HT-29 (cell line): Measurements from ENCODE around the gene ACSS2. TPM values are rescaled to one million over a fixed set of nuclear protein-coding genes. Genes with fewer than 3 reads are reported as not detected.

Source experiments
- DNase-seq: peaks from one replicate; pipeline ENCODE4 v3.0.0-alpha.2; 2015; ENCODE audit warnings: low spot score
- total RNA-seq: library from RNA; depleted of rRNA; stranded (reverse); fragments of >200 nt; shearing (Covaris generic); gene quantifications from 2 replicates; pipeline ENCODE4 v1.2.3, GENCODE V29; 2014

ACSS2 gene
- total RNA-seq, 1 experiment from 2014 or later, result 27.9 TPM

DNA sequence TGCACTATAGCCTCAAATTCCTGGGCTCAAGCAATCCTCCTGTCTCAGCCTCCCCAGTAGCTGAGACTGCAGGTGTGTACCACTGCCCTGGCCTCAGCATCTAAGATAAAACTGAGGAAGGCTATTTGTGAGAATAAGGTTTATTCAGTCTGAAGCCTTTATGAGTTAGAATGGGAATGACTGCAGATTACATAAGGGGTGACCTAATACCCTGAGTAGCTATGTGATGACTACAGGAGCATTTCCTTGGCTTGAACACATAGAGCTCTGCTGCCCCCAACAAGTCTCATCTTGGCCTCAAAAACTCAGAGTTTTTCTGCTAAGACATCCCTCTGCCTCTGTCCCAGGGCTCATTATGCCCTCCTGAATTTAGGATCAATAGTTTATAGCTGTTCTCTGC is 71.6 kb downstream of the ACSS2 start:
- DNase-seq, result no peak

DNA sequence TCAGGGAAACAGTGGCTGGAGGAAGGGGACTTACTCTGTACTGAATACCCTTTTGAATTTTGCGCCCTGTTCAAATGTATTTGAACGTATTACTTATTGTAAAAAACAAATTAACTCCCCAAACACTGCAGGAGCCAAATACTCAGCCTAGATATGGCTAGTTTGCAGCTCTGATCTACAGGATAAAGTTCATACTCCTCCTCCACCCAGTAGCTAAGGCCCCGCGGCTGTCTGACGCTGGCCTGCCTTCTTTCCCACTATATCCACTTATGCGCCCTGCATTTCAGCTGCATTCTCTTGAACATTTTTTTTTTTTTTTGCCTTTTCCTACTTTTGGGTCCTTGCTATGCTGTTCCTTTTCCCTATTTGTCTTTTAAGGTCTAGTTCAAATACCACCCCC is 72.7 kb downstream of the ACSS2 start:
- DNase-seq, result no peak

DNA sequence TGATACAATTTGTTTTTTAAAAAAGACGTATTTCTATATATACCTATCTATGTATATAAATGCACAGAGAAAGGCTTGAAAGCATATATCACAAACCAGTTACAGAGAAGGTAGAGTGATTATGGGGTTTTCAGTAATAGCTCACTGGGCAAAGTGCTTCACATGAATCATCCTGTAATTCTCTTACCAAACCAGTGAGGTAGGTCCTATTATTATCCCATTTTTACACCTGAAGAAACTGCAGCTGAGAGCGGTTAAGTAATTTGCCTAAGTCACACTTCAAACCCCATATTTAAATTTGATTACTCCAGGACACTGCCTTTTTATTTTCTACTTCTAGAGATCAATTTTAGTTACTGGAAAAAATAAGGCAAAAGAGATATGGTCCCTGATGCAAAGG is 74.8 kb downstream of the ACSS2 start:
- no peak for DNase-seq

DNA sequence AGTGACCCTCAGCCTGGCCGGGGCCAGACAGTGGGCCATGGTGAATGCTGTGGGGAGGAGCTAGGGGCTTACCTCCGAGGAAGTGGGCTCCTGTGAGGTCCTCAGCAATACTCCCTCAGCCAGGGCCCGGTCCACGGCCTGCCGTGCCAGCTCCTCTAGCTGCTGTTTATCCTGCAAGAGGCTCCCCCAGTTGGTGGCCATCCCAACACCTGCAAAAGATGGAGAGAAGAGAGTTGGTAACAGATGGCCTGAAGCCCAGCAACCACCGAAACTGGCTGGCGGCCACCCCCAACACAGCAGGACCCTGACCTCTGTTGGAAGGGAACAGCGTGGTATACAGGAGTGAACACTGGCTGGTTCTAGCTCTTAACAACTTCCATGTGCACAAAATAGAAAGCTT is 75.2 kb downstream of the ACSS2 start:
- no peak for DNase-seq

DNA sequence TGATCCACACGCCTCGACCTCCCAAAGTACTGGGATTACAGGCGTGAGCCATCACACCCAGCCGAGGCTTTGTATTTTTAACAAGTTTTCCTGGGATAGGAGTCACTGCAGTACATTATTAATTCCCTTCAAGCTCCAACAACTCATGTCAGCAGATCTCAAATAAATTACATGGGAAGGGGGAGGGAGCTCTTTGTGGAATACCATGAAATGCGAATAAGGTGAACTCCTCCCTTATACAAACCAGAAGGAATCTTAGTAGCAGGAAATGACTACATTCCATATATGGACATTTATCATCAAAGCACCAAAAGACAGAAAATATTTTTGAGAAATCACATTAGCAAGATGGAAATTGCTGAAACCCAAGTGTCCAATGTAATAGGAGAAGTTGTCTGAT is 76.3 kb downstream of the ACSS2 start:
- DNase-seq, result no peak

DNA sequence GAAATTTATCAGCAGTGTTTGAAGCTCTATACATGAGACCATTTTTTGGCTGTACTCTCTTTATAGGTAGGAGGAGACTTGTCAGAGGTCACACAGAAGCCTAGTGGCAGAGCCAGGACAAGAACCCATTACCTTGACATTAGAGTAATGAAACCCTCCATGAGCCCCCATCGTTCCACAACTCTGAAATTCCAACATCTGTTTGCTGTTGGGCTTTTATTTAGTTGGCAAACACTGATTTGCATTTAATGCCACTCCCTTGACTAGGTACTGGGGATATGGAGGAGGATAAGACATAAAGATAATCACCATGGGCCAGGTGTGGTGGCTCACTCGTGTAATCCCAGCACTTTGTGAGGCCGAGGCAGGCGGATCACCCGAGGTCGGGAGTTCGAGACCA is 77.5 kb downstream of the ACSS2 start:
- DNase-seq, result no peak

DNA sequence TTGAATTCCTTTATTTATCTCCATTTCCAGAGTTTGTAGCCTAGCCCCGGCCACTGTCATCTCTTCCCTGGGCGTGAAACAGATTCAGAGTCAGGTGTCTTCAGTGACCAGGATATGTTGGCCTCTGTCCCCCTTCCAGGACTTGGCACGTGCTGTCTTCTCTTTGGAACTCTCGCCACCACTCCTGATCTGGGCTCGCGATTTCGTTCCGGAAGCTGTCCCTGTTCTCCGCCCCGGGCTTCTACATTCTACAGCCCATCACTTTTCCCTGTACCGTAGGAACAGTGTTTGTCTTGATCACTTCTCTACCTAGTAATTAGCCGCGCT is 78.5 kb downstream of the ACSS2 start:
- DNase-seq, result no peak

DNA sequence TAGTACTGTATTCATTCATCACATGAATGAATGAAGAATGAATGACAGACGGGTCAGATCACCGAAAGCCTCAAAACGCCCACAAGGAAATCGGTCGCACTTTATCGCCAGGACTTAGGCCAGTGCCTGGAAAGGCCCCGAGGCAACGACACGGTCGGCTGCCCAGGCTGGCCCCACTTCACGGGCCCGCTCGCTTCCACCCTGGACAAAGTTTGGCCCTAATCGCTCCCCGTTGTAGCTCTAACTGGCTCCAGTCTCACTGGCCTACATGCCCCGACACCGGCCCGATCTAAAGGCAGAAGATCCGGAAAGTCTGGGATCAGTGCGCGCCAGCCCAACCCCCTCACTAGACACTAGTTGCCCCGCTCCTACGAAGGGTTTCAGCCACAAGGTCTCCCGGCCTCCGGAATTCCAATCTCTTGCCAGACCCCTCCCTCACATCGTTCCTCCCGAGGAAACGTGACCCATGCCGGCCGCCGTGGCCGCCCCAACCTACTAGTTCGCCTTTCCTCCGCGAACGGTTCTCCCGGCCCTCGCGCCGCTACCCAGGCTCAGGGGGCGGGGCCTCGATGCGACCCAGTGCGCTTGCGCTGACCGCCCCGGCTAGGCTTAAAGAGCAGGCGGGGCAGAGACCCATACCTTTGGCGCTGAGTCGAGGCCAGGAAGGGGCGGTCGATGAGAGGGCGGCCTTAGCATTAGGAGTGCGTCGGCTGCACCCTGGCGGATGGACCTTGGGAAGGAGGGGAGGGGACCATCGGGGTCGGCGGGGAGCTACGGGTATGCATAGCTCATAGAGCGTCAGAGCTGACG is 79.0 kb downstream of the ACSS2 start, which contains the start of the genes GSS and MYH7B:
Gene GSS (minus strand): TSS at position 576 of the 810 bp plus-strand sequence. CDS start 3,954 bp downstream, outside the sequence.
Gene MYH7B (plus strand): TSS at position 638 of the 810 bp plus-strand sequence. CDS start 22,138 bp downstream, outside the sequence.
- DNase-seq, result peak; percentile 99

DNA sequence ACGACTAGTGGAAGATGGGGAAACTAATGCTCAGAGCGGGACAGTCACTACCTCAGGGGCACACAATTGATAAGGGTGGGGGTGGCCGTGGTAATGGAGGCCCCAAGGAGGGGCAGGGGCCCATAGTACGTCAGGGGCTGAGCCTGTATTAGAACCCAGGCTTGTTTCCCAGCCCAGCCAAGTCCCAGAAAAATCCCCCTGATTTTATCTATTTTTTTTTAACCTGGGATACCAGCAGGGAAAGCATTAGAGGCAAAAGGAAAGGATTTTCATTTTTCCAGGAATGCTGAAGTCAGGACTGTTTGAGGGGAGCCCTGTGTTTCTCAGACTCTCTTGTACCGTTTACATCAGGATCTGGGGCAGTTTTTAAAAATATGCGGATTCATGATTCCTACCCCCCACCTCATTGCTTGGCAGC is 79.6 kb downstream of the ACSS2 start:
- DNase-seq, result no peak

DNA sequence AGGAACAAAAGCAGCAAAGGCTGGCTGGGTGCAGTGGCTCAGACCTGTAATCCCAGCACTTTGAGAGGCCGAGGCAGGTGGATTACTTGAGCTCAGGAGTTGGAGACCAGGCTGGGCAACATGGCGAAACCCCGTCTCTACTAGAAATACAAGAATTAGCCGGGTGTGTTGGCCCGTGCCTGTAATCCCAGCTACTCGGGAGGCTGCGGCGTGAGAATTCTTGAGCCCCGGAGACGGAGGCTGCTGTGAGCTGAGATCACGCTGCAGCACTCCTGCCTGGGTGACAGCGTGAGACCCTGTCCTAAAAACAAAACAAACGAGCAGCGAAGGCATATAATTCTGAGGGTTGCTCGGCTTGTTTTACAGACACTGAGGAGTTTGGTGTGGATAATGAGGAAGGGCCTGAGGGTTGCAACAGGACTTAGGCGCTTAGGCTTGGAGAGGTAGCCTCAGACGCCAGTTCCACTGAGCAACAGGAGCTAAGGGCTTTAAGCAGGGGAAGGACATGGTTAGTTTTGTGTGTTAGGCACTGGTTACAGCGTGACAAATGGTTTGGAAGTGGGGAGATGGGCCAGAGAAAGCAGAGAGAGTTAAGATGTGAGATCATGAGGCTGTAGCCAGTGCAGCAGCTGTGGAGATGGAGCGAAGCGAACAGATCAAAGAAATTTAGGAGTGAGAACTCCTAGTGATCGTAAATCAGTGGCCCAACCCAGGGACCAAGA is 80.5 kb downstream of the ACSS2 start:
- DNase-seq, result no peak

DNA sequence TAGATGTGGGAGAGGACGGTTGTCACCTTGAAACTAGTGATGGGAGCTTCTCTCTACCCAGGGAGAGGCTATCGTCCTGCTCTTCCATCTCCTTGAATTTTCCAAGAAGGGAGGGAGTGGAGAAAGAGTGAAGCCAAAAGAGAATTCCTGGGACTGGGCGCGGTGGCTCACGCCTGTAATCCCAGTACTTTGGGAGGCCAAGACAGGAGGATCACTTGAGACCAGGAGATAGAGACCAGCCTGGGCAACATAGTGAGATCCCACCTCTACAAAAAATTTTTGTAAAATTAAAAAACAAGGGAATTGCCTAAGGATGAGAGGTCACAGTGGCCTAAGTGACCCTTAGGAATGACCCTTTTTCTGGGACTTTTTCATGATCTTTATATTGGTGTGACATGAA is 88.1 kb downstream of the ACSS2 start:
- no peak for DNase-seq

DNA sequence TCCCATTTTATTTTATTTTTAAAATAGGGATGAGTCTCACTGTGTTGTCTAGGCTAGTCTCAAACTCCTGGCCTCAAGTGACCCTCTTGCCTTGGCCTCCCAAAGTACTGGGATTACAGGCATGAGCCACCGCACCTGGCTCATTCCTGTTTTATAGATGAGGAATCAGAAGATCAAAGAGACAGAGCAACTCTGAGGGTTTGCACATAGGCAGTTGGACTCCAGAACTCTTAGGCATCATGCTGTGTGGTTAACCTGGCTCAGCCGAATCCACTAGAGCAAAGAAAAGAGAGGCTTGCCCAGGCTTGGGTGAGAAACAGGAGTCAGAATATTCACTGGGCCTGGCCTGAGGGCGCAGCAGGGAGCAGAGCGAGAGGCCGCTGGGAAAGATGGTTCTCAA is 88.6 kb downstream of the ACSS2 start:
- no peak for DNase-seq

DNA sequence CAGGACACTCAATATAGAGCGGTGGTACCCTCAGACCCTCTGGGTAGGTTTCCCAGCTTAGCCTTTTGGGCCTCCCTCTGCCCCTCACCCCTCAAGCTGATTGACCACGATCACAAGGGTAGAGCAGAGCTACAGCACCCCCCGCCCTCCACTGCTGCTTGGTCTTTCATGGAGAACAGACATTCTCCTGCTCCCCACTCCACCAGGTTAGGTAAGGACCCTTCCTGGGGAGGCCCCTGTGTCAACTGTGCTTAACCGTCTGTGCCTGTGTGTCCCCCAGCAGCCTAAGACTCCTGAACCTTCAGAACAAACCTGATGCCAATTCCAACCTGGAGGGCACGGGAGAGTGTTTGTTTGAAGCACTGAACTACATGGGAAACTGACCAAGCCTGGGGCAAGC is 91.0 kb downstream of the ACSS2 start:
- no peak for DNase-seq

DNA sequence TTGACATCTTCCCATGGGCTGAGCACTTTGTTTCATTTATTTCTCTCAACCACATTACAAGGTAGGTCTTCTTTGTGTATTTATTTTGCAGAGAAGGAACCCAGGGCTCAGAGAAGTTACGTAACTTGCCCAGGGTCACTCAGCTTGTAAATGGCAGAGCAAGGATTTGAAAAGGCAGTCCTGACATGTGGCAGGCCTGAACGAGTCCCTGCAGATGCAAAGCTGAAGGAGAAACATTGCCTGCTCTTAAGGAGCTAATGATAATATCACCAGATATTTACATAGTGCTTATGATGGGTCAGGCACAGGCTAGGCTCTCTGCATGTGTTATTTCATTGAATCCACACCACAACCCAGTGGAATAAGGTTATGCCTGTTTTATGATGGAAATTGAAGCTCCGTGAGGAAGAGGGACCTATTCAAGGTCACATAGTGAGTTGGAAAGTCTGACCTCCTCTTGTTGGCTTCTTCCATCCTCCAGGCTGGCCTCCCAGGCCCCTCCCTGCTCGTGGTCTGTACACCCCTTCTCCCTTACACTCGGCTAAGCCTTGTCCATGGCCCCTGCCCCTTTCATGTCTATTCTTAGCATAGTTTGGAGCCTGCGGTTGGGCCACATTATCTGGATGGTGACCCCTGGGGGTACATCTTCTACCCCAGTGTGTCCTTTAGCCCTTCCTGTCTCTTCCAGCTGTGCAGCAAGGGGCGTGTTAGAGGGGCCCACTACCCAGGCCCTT is 91.8 kb downstream of the ACSS2 start:
- no peak for DNase-seq

DNA sequence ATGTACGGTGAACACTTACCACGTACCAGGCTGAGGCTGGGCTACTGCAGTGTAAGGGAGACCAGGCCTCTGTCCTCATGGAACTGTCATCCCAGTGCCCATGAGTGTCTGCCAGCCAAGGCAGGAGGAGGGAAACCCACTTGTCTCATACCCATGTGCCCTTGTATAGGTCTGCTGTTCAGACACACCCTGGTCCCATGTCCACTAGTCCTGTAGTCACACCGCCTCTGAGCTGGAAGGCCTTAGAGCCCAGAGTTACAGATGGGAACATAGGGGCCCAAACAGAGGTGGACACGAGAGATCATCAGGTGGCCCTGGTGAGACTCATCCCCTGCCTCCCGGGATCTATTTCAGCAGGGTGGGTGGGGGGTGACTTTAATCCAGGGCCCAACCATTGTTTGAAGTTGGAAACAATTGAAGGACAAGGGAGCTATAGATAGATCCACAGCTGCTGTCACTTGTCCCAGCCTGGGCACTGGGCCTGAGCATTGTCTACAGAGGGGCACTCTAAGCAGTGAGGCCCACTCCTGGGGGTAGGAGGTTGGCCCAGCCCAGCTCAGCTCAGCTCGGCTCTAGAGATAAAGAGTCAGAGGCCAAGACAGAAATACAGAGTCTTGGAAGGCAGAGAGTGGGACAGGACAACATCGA is 93.9 kb downstream of the ACSS2 start:
- no peak for DNase-seq

DNA sequence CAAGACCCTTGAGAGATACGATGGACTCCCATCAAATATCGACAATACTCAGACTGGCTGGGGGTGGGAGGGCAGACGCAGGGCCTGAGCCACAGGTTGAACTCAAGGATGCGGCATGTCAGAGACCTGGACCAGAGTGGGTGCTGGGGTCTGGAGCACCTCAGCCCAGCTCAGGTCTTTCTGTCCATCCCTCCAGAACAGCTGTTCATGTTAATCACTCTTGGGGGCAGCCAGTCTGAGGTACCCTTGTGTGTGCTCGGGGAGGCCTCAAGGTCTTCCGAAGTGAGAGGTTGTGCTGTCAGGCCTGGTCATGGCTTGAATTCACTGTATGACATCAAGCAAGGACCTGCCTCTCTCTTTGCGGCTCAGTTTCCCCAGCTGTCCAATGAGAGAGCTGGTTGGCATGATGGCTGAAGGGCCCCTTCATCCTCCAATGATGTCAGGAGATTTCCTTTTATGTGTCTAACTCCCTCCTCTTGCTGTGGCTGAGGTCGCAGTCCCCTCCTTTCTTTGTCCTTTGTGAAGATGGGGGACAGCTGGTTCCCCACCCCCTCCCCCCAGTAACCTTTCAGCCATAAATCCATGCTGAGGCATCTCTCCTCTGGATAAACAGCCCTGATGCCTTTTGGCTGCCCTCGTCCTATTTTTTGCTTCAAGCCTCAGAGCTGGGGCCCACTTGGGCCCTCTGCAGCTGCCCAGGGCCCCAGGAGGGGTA is 94.6 kb downstream of the ACSS2 start:
- DNase-seq, result no peak

DNA sequence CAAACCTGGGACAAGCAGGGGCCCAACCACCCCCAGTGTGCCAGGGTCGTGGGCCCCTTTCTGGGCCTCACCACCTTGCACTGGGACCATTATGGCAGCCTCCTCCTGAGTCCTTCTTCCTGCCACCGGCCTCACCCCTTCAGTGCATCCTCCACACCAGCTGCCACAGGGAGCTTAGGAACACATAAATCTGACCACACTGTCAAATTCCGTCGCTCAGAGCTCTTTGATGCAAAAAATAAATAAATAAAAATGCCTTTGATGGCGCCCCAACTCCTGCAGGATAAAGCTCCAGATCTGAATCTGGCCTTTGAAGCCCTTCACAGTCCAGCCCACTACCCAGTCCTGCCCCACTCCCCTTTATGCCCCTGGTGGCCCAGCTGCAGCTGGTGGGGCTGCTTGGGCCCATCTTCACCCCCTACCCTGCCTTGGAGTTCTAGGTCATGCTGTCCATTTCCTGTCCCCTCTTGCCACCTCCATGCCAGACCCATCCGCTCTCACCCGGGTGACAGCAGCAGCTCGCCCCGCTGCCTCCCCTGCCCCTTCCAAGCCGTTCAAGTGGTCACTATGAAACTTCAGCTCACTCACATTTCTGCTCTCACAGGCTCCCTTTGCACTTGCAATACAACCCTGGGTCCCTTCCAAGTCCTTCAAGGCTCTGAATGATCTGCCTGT is 95.3 kb downstream of the ACSS2 start:
- DNase-seq, result no peak

DNA sequence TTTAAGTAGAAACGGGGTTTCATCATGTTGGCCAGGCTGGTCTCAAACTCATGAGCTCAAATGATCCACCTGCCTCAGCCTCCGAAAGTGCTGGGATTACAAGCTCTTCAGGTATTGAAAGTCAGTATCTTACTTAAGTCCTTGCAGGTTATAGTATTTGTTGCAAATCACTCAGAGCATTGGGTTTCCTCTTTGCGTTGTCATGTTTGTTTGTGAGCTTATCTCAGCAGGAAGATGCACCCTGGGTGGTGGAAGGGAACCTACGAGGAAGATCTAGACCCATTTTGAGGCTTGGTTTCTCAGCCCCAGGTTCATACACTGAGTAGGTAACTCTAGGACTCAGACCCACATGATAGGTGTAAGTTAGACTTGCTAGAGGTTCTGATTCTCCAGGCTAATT is 97.8 kb downstream of the ACSS2 start:
- no peak for DNase-seq

DNA sequence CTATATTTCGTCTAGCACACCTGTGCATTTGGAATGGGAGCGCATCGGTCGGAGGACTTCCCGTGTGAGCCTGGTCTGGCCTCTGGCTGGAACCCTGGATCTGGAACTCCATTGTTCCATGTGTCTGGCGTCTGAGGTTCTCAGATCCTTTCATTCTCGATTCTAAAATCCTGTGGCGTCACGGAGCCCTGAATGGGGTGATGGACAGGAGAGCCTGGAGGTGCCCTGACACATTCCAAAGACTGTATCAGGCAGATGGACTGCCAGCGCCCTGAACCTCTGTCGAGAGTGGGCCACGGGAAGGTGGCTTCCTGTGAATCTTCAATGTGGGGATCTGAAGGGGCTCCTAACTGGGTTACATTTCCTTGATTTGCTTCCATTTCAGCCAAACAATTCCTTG is 99.9 kb downstream of the ACSS2 start:
- DNase-seq, result no peak
